ENCODE results near the gene ALDH5A1.

GRCh38 chr6:24546439-24546838, 51.7 kb downstream of the ALDH5A1 start:
- TF ChIP-seq POLR2A (IDR thresholded peaks at IDR 0.05; ENCODE audit: low read depth, low read length): no peak
- TF ChIP-seq EZH2 (IDR thresholded peaks at IDR 0.05; ENCODE audit: borderline replicate concordance, control insufficient read depth, low read depth, low read length): no peak
